ENCODE data around the gene OR10J4. TPM values are rescaled to one million over a fixed set of nuclear protein-coding genes. Genes with fewer than 3 reads are reported as not detected.

The OR10J4 gene
- total and polyA plus RNA-seq, 2 of the 4 experiments (the other 2 are of a cell fraction): not detected

GRCh38 chr1:159469921-159470533, 38.0 kb downstream of the OR10J4 start:
- H3K14ac ChIP-seq (replicated peaks; ENCODE audit: low read depth, low read length): no peak overlapping the region
- no peak for ATAC-seq (ENCODE audit: low read depth)
- H4K91ac ChIP-seq (ENCODE audit: insufficient read depth, low read depth, low read length): no peak overlapping the region
- no peaks in the 10 kb centered on the region; the same call in 1 of the 2 replicates for H3K9me3 ChIP-seq (ENCODE audit: control insufficient read depth, insufficient read depth, low read length)
- no peak overlapping the region for H3K4ac ChIP-seq (ENCODE audit: low read depth, low read length)
- no peak overlapping the region for H3K56ac ChIP-seq (ENCODE audit: extremely low read depth, insufficient read depth, low read length)
- H3K4me2 ChIP-seq (ENCODE audit: low read depth, low read length): no peak overlapping the region
- POLR2A ChIA-PET (ENCODE audit: unreplicated experiment): no interaction called here
- H2BK5ac ChIP-seq (ENCODE audit: low read depth, low read length, poor library complexity, severe bottlenecking): no peak overlapping the region
- no peak overlapping the region for H3K4me3 ChIP-seq (ENCODE audit: insufficient read depth, low read depth, low read length)
- TF ChIP-seq RFX5 (IDR thresholded peaks at IDR 0.05; ENCODE audit: low read depth, low read length): no peak
- TF ChIP-seq FOS (IDR thresholded peaks at IDR 0.05; ENCODE audit: low read depth, low read length): no peak
- TF ChIP-seq, protein P1, sequence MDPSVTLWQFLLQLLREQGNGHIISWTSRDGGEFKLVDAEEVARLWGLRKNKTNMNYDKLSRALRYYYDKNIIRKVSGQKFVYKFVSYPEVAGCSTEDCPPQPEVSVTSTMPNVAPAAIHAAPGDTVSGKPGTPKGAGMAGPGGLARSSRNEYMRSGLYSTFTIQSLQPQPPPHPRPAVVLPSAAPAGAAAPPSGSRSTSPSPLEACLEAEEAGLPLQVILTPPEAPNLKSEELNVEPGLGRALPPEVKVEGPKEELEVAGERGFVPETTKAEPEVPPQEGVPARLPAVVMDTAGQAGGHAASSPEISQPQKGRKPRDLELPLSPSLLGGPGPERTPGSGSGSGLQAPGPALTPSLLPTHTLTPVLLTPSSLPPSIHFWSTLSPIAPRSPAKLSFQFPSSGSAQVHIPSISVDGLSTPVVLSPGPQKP (IDR thresholded peaks at IDR 0.05; ENCODE audit: borderline replicate concordance, low read depth, low read length): no peak
- H2BK120ac ChIP-seq (ENCODE audit: low read depth, low read length): no peak overlapping the region
- intact Hi-C loops (cut with micrococcal nuclease) (no loop called here), dilution Hi-C loops (cut with HindIII; ENCODE audit: low sequenced_read_pairs, unreplicated experiment) (no loop called here), in situ Hi-C loops (cut with MboI; ENCODE audit: low sequenced_read_pairs) (no loop called here)
- H4K8ac ChIP-seq (ENCODE audit: low read depth in 2 of 2, low read length in 2 of 2): no peak overlapping the region
- H2BK20ac ChIP-seq (ENCODE audit: low read depth, low read length): no peak overlapping the region
- H3K9ac ChIP-seq (ENCODE audit: low read depth, low read length): no peak overlapping the region
- no peak overlapping the region for H3K18ac ChIP-seq (ENCODE audit: low read depth, low read length)
- H3K79me1 ChIP-seq (ENCODE audit: low read depth in 1 of 2, low read length in 2 of 2): no peaks in the 10 kb centered on the region
- H3K27ac ChIP-seq (ENCODE audit: insufficient read depth, low read length): no peak overlapping the region
- no peaks in the 10 kb centered on the region for H4K20me1 ChIP-seq (ENCODE audit: insufficient read depth, low read length)
- no peaks in the 10 kb centered on the region for H3K4me1 ChIP-seq (ENCODE audit: control insufficient read depth, insufficient read depth, low read length)
- no peaks in the 10 kb centered on the region for H3K9me1 ChIP-seq (ENCODE audit: insufficient read depth, low read length)
- no peak overlapping the region for H2AK5ac ChIP-seq (ENCODE audit: low read depth, low read length)
- no peak for DNase-seq
- CTCF ChIA-PET: interaction anchor here (0.9 kb wide), 1 partner anchor 24 kb away, joined by 3 read pairs; no protein-coding TSS in a partner anchor
- H3K36me3 ChIP-seq (ENCODE audit: control insufficient read depth, insufficient read depth, low read length): no peaks in the 10 kb centered on the region
- no peak overlapping the region for H2AK9ac ChIP-seq (replicated peaks; ENCODE audit: low read depth, low read length, poor library complexity)
- no peak overlapping the region for H4K5ac ChIP-seq (ENCODE audit: low read depth, low read length)
- no peak overlapping the region for H2AFZ ChIP-seq (replicated peaks; ENCODE audit: low read length, poor library complexity)
- no CpG with 5 or more reads among the region's 4 CpGs for WGBS, 2 experiments (ENCODE audit: extremely low coverage in 2 of 2, insufficient read length in 1 of 2)
- no peak overlapping the region for H3K23ac ChIP-seq (ENCODE audit: low read depth, low read length)
- no TSS peak for BruUV-seq (replicated peaks)
- no peak overlapping the region for H2BK15ac ChIP-seq (ENCODE audit: low read depth, low read length)
- no peaks in the 10 kb centered on the region for H3K27me3 ChIP-seq (ENCODE audit: control insufficient read depth, insufficient read depth, low read length)
